Measurements from ENCODE around the gene DYNC1I1. TPM values are rescaled to one million over a fixed set of nuclear protein-coding genes. Genes with fewer than 3 reads are reported as not detected.

The DYNC1I1 gene
- polyA plus RNA-seq, 3 donors = 0.31 to 0.59 (median 0.37) TPM

DNA sequence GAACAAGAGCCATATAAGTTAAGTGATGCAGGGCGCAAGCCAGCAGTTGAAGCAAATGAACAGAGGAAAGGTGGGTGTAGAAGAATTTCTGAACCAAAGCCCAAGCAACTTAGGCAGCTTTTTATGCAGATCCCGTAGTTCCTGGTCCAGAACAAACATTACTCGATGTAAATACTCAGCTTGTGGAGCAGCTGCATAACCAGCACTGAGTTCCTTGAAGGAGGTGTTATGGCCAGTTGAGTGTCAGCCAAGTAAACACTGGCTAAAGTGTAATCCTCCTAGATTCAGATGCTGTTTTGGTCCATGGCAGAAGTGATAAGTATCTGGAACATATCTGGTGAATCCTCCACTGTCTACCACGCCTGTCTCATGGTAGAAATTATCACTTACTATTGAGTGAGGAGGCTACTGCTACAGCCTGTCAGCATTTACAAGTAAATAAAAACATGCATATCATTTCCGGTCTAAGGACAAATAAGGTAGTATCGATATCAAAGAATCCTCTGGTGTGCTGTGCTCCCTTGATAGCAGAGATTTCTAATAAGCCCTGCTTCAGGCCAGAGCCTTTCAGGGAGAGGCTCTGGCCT, 213.9 kb downstream of the DYNC1I1 start:
- no peak for DNase-seq (ENCODE audit: extremely low read depth in 1 of 11, low read depth in 9 of 11, low spot score in 4 of 11)

DNA sequence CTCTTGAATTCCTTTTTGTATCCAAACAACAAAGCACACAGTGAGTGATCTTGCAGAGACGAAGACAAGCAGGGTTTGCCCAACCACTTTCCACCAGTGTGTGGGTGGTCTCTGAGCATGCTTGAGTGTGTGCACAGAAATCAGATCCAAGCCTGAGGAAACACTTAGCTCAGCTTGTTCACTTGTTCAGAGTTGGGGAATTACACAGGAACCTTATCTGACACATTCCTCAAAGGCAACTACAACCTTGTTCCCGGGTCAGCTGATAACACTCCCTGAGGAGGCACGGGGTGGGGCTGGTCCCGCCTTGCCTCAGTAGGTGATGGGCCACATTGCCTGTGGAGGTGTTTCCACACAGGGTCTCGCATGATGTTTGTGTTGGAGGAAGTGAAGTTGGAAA, 216.9 kb downstream of the DYNC1I1 start:
- no peak for DNase-seq (ENCODE audit: extremely low read depth in 1 of 11, low read depth in 9 of 11, low spot score in 4 of 11)

DNA sequence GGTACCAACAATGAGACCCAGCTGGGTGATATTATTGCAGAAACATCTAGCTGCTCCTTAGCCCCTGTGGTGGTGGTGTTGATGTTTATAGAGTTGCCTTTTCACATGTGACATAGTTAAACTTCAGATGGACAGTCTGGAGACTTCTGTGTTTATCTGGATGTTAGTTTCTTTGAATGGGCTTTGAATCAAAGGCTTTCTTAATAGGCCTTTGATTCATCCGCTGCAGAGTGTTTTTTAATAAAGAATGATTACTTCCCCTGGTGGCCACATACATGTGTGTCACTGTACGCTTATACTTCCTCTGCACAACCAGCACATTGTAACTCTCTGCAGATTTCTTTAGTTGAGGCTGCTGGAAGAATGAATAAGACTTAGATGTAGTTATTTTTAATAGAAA, 221.0 kb downstream of the DYNC1I1 start:
- DNase-seq (ENCODE audit: extremely low read depth in 1 of 11, low read depth in 9 of 11, low spot score in 4 of 11) = no peak

DNA sequence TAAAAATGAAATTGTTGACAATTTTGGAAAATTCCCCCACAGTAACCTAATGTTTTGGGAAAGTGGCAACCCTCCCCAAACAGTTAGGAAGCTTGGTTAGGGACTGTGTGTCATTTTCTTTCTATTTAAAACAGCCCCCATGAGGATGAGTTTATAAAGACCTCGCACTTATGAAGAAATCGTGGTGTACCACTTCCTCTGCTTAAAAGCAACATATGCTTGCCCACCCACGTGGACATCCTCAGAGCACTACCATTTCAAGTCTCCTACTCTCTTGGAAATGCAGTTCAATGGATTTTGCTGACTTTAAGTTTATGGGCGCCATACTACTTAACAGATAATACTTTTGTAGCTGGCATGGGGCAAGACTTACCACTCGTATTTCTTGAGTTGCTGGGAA, 223.8 kb downstream of the DYNC1I1 start:
- no peak for DNase-seq (ENCODE audit: extremely low read depth in 1 of 11, low read depth in 9 of 11, low spot score in 4 of 11)

DNA sequence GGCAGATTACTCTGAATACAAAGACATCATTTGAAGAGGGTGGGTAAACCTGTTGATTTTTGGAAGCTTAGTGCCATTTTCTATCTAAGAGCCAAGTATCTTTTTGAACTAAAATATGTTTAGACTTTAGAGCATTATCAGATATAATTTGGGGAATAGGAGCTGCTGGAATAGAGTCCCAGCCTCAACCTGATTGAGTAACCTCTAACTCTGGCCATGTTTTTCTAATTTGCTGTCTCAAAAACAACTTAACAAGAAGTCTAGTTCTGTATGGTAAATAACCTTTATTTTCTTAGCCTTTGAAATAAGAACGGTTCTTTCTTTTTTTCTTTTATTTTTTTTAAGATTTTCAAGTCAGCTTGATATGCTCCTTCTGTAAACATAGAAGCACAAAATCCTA, 224.5 kb downstream of the DYNC1I1 start:
- DNase-seq (ENCODE audit: extremely low read depth in 1 of 11, low read depth in 9 of 11, low spot score in 4 of 11) = no peak

DNA sequence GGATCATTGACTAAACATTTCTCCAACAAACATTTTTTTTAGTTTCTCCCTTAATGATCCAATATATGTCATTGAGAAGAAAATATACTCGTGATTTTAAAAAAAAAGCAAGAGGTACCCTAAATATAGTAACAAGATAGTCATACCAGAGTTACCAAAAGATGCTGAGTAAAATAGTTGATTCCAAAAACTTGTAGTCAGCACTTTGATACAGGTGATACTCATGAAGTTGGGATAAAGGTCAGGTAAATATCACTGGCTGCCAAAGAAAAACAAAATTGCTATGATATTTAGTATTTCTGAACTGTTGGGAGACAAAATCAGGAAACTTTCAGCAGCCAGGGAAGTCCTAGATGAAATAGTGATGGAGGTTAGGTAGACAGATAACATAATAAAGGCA, 225.3 kb downstream of the DYNC1I1 start:
- no peak for DNase-seq (ENCODE audit: extremely low read depth in 1 of 11, low read depth in 9 of 11, low spot score in 4 of 11)

DNA sequence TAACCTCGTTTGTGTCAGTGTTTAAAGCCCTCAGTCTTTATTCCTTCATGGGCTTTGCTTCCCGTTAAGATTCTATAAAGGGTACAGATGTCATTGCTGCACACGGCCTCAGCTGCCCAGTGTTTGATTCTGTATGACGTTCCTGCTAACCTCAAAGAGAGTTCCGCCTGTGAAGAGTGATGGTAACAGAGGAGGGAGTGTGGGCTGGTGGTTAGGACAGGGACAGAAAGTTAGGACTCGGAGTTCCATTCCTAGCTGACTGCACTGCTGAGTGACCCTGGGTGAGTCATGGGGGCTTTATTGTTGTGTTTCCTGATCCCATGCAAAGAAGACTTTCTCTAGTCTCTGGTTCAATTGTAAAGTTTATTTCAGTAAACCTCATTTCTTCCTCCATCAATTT, 227.1 kb downstream of the DYNC1I1 start:
- no peak for DNase-seq (ENCODE audit: extremely low read depth in 1 of 11, low read depth in 9 of 11, low spot score in 4 of 11)

DNA sequence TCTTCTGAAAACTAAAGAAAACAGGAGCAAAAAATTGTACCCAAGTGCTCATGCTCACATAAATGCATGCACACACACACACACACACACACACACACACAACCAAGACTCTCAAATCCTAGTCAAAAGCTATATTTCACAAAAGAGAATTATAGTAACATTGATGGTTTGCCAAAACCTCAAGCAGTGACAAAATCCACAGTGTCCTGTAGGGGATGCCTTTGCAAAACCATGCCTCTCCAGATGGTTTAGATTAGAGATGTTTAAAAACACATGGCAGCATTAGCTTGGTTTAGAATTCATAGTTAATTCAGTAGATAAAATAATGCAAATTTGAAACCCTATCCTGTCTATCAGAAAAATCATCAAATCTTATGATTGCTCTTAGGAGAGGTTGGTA, 232.2 kb downstream of the DYNC1I1 start:
- DNase-seq (ENCODE audit: extremely low read depth in 1 of 11, low read depth in 9 of 11, low spot score in 4 of 11) = peak in 2 of 11 donors; percentile 9 to 21

DNA sequence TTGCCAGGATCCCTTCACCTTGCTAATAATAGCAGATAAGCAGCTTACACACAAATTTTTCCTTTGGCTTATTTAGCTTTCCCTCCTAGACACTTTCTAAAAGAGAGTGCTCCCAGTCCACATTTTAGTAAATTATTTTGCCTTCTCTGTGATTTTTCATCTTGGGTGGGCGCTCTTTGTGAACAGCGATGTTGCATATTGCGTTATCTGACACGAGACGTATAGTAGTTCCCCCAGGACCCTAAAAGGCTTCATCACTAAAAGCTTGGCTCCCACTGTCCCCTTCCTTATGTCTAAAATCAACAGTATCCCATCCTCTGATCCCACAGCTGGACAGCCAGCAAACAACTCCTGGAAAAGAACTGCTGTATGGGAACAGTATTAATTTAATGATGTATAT, 232.9 kb downstream of the DYNC1I1 start:
- DNase-seq (ENCODE audit: extremely low read depth in 1 of 11, low read depth in 9 of 11, low spot score in 4 of 11) = no peak

DNA sequence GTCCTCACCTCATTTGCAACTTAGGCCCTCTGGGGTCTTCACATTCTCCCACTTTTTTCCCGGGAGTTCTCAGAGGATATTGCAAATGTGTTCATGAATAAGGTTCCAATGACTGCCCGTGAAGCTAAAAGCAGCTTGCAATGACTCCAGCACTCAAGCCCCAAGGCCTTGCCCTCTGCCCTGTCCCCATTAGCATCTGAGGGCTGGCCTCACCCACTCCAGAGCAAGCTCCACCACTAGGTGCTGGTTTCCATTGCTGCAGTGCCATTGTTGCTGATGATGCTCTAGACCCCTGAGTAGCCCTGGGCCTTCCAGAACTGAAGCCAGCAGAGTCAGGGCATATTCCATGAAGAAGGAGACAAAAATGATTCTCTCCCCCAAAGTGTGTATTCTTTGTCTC, 236.8 kb downstream of the DYNC1I1 start:
- DNase-seq (ENCODE audit: extremely low read depth in 1 of 11, low read depth in 9 of 11, low spot score in 4 of 11) = no peak

DNA sequence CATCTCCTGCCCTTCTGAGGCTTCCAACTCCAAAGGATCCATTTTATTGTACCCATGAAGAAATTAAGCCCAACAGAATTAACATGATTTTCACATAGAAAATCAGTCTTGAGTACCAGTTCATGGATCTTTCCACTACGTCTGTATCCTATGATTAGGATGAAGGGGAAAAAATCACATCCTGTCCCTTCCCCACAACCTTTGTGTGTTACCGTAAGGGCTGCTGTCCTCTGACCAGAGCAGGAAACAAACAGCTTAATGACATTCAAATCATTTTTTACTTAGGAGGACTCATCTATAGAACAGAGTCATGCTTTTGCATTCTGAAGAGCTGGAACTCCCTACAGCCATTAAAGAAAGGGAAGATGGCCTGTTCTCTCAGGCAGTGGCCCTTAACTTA, 241.5 kb downstream of the DYNC1I1 start:
- no peak for DNase-seq (ENCODE audit: extremely low read depth in 1 of 11, low read depth in 9 of 11, low spot score in 4 of 11)

DNA sequence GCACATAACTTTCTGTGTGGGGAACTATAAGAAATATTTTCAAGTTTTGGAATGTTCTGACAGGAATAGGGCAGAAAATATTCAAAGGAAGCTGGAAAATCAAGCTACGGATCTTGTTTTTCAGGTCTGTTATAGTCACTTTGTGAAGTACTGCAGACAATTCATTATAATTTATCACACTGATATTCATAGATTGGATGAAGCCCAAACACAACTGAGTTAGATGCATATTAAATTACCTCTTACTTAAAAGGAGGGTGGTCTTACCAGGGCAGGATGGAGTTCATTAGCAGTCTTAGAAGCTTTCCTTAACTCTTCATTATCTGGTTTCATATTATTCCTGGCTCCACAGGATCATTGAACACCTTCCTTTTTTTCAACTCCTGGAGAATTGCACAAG, 242.3 kb downstream of the DYNC1I1 start:
- no peak for DNase-seq (ENCODE audit: extremely low read depth in 1 of 11, low read depth in 9 of 11, low spot score in 4 of 11)

DNA sequence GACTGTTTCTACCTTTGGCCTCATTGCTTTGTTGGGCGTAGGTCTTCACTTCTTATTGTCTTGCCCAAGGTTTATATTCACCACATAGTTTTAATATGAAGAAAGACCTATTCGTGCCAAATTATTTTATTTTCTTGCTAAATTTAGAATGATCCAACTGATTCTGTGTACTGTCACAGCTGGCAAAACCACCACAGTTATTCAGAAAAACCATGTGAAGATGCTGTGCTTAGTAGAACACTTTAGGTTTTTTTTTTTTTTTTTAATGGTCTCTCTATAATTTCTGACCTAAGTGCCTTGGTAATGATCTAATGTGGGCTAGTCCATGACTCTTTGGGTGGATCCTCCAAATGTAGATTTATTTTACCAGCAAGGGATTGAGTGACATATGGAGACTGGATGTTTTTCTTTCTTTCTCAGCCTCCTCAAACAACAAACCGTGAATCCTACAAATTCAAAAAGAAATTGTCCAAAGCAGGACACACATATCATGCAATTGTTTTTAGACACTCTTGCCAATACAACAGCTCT, 243.8 kb downstream of the DYNC1I1 start:
- no peak for DNase-seq (ENCODE audit: extremely low read depth in 1 of 11, low read depth in 9 of 11, low spot score in 4 of 11)

DNA sequence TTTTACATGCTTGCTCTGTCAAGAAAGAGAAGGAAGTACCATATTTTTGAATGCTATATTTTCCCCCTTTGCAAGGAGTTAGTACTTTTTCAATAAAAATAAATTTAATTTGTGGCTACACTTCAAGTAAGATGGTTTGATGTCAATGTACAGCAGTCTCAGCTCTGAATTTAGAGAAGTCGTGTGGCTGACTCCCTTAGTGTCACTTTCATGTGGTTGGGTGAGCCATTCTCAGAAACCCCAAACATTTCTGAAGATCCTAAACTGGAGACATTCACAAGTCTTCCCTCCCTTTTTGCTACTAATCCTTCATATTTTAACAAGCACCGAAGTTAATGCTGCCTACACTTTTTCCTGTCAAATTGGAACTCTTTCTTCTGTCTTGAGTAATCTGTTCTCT, 244.4 kb downstream of the DYNC1I1 start:
- no peak for DNase-seq (ENCODE audit: extremely low read depth in 1 of 11, low read depth in 9 of 11, low spot score in 4 of 11)

DNA sequence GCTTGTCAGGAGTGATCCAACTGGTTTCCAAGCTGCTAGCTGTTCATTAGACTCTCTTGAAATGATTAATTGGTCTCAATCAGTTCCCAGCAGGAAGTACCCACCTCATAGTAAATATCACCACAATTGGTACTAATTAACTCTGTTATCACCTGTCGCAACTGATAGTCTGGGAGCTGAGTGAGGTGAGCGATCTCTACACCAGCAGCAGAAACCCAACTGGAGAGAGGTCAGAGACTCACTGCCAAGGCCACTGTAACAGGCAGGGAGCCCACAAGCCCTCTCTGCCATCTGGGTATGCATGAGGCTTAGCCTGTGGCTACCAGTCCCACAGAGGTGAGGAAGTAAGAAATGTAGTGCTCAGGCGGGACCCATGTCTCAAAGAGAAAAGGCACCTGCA, 245.5 kb downstream of the DYNC1I1 start:
- DNase-seq (ENCODE audit: extremely low read depth in 1 of 11, low read depth in 9 of 11, low spot score in 4 of 11) = no peak

DNA sequence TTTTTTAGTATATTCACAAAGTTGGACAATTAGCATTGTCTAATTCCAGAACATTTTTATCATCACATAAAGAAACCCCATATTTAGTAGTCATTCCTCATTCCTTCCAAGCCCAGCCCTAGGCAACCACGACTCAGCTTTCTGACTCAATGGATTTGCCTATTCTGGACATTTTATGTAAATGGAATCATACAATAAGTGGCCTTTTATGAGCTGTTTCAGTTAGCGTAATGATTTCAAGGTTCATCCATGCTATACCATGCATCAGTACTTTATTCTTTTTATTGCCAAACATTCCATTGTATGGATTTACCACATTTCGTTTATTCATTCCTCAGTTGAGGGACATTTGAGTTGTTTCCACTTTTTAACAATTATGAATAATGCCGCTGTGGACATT, 249.2 kb downstream of the DYNC1I1 start:
- no peak for DNase-seq (ENCODE audit: extremely low read depth in 1 of 11, low read depth in 9 of 11, low spot score in 4 of 11)

DNA sequence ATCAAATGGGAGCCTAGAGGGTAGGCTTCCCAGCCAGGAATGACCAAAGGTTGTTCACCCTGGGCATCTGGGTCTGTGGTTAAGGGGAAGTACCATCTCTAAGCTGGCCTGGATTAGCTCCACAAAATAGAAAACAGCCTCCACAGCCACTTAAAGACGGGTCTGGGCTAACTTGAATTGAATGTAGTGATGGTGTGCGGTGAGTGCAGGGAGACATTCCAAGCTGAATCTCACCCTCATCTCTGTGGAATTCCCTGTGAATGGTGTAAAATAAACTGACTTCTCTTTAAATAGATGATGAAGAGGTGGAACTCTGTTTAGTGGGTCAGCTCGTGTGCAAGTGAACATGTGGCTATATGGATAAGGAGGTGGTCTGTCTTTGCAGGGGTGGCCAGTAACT, 251.0 kb downstream of the DYNC1I1 start:
- DNase-seq (ENCODE audit: extremely low read depth in 1 of 11, low read depth in 9 of 11, low spot score in 4 of 11) = no peak

DNA sequence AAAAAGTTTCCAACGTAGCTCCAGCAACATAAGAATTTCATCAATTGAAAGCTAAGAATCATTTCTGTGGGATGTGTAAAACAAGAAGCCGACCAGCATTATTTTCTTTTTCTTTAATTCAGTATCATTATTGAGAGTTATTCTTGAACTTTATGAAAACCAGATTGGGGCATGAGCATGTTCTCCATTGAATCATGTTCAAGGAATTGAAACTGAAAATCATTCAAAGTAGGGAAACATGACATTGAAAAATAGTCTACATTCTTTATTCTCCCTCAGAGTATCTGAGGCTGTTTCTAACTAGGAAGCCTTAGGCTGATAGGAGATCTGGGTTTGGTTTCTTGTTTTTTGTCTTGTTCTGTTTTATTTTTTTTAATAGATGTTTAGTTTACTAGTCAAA, 253.7 kb downstream of the DYNC1I1 start:
- no peak for DNase-seq (ENCODE audit: extremely low read depth in 1 of 11, low read depth in 9 of 11, low spot score in 4 of 11)

DNA sequence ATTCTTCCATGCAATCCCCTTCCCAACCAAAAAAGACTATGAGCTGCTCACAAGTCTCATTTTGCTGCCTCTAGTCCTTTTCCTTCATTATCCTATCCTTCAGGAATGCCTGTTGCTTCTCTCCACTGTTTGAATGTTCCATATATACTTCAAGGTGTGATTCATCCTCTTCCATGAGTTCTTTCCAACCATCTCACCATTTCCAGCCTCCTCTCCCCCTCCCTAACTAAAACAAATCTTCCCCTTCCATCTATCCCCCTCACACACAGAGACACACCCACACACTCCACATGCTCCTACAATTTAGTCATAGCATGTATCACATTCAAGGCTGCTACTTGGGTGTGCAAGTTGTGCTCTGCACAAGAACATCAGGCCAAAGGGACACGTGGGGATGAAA, 254.3 kb downstream of the DYNC1I1 start:
- no peak for DNase-seq (ENCODE audit: extremely low read depth in 1 of 11, low read depth in 9 of 11, low spot score in 4 of 11)

DNA sequence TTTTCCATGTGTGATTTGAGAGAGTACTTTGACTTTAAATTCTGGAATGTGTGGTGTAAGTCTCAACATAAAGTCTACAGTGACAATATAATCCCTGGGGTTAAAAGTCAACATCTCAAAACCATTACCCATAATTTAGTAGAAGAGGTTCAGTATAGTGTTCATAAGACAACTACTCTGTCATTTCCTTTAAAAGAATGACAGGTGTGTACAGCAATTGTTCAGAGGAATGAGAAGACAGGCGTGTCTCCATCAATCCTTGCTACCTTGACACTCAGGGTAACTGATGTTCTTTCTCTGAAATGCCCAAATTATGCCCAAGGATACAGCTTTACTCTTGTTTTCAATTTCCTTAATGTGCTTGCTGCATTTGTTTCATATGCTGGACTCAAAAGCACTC, 256.4 kb downstream of the DYNC1I1 start:
- DNase-seq (ENCODE audit: extremely low read depth in 1 of 11, low read depth in 9 of 11, low spot score in 4 of 11) = no peak

DNA sequence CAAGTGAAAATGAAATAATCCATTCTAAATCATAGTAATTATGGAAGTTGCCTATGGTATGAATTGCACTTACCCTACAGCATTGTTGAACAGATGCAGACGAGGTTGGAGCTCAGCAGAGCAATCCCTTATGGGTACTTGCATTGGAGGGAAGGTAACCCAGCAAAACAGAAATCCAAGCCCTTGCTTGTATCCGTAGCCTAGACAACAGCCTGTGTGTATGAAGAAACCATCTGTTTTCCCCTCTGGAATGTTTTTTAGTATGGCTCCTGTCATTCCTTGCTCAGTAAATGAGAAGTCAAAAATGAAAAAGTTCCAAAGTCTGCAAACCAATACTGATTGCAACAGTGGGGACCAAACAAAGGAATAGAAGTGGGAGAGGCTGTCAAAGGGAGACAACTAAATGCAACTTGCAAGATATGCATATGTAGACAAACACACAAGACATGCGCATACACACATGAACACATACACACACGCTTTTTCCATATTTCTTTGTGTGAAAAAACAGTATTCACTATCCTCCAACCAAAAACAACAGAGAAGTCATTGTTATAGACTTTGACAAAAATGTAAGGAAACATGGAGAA, 260.8 kb downstream of the DYNC1I1 start:
- peak in 1 of 11 donors; percentile 22 for DNase-seq (ENCODE audit: extremely low read depth in 1 of 11, low read depth in 9 of 11, low spot score in 4 of 11)
